ENCODE measurements around the gene SHTN1. TPM values are rescaled to one million over a fixed set of nuclear protein-coding genes. Genes with fewer than 3 reads are reported as not detected.

SHTN1 gene
- total and polyA plus RNA-seq, 2 of the 4 experiments (the other 2 are of a cell fraction): 0.54 to 2.3 TPM

GRCh38 chr10:116913695-116914094 lies 91.3 kb downstream of the SHTN1 start:
- POLR2A ChIA-PET (ENCODE audit: unreplicated experiment): no interaction called here
- BruUV-seq (replicated peaks): no TSS peak
- no peak for DNase-seq
- Histone ChIP-seq H3K79me1 (ENCODE audit: low read depth in 1 of 2, low read length in 2 of 2) (no peaks in the 10 kb centered on the region), H4K91ac (ENCODE audit: insufficient read depth, low read depth, low read length) (no peak overlapping the region), H3K56ac (ENCODE audit: extremely low read depth, insufficient read depth, low read length) (no peak overlapping the region), H3K27me3 (ENCODE audit: control insufficient read depth, insufficient read depth, low read length) (no peaks in the 10 kb centered on the region), H3K4me1 (ENCODE audit: control insufficient read depth, insufficient read depth, low read length) (no peaks in the 10 kb centered on the region), H3K27ac (ENCODE audit: insufficient read depth, low read length) (no peak overlapping the region), H2AFZ (replicated peaks; ENCODE audit: low read length, poor library complexity) (no peak overlapping the region), H3K23ac (ENCODE audit: low read depth, low read length) (no peak overlapping the region), H2BK15ac (ENCODE audit: low read depth, low read length) (no peak overlapping the region), H3K9ac (ENCODE audit: low read depth, low read length) (no peak overlapping the region), H2BK120ac (ENCODE audit: low read depth, low read length) (no peak overlapping the region), H2BK20ac (ENCODE audit: low read depth, low read length) (no peak overlapping the region), H4K8ac (ENCODE audit: low read depth in 2 of 2, low read length in 2 of 2) (no peak overlapping the region), H2AK9ac (replicated peaks; ENCODE audit: low read depth, low read length, poor library complexity) (no peak overlapping the region), H2AK5ac (ENCODE audit: low read depth, low read length) (no peak overlapping the region), H4K5ac (ENCODE audit: low read depth, low read length) (no peak overlapping the region), H3K36me3 (ENCODE audit: control insufficient read depth, insufficient read depth, low read length) (0 out of 2 replicates have a peak, but pooled peaks cover 1% of the 10 kb centered on the region), H2BK5ac (ENCODE audit: low read depth, low read length, poor library complexity, severe bottlenecking) (no peak overlapping the region), H3K4me3 (ENCODE audit: insufficient read depth, low read depth, low read length) (no peak overlapping the region), H3K9me1 (ENCODE audit: insufficient read depth, low read length) (no peaks in the 10 kb centered on the region), H3K4me2 (ENCODE audit: low read depth, low read length) (no peak overlapping the region), H4K20me1 (ENCODE audit: insufficient read depth, low read length) (no peaks in the 10 kb centered on the region), H3K18ac (ENCODE audit: low read depth, low read length) (no peak overlapping the region), H3K4ac (ENCODE audit: low read depth, low read length) (no peak overlapping the region), H3K14ac (replicated peaks; ENCODE audit: low read depth, low read length) (no peak overlapping the region), H3K9me3 (ENCODE audit: control insufficient read depth, insufficient read depth, low read length) (no peaks in the 10 kb centered on the region)
- in situ Hi-C loops (cut with MboI; ENCODE audit: low sequenced_read_pairs) (no loop called here), intact Hi-C loops (cut with micrococcal nuclease) (no loop called here), dilution Hi-C loops (cut with HindIII; ENCODE audit: low sequenced_read_pairs, unreplicated experiment) (no loop called here)
- TF ChIP-seq FOS (IDR thresholded peaks at IDR 0.05; ENCODE audit: low read depth, low read length): no peak
- no peak for TF ChIP-seq SMC3 (IDR thresholded peaks at IDR 0.05; ENCODE audit: low read depth, low read length)
- no peak for TF ChIP-seq MXI1 (IDR thresholded peaks at IDR 0.05; ENCODE audit: borderline replicate concordance, low read depth, low read length)
- no peak for TF ChIP-seq POLR2A (IDR thresholded peaks at IDR 0.05; ENCODE audit: low read depth, low read length)
- TF ChIP-seq CEBPB (IDR thresholded peaks at IDR 0.05; ENCODE audit: low read depth, low read length): no peak
- TF ChIP-seq MAZ (IDR thresholded peaks at IDR 0.05; ENCODE audit: borderline replicate concordance, low read depth, low read length): no peak
- TF ChIP-seq RAD21 (IDR thresholded peaks at IDR 0.05; ENCODE audit: low read length): no peak
- CTCF ChIA-PET: no interaction called here
- WGBS, 2 experiments (ENCODE audit: extremely low coverage in 2 of 2, insufficient read length in 1 of 2): no CpG with 5 or more reads among the region's 1 CpG
- ATAC-seq (ENCODE audit: low read depth): no peak
